Liver (tissue), 9 donors: Measurements from ENCODE around the gene ULK3. TPM values are rescaled to one million over a fixed set of nuclear protein-coding genes. Genes with fewer than 3 reads are reported as not detected.

Source experiments
- DNase-seq: peaks from one replicate; pipeline ENCODE4 v3.0.0-alpha.2; 2017; ENCODE audit warnings: low spot score
- H3K27ac ChIP-seq, 2 donors: one replicate each; pipeline ENCODE4 v1.7.0; 2013; ENCODE audit warnings: inconsistent platforms in 2 of 2, low read length in 2 of 2, control low read depth in 1 of 2, low read depth in 1 of 2, mild to moderate bottlenecking in 1 of 2
- H3K27me3 ChIP-seq, 4 donors: one replicate each; pipeline versions ENCODE4 v1.6.1 to v1.7.0; 2013; ENCODE audit warnings: low read length in 3 of 4, inconsistent platforms in 1 of 4, mild to moderate bottlenecking in 1 of 4, moderate library complexity in 1 of 4; ENCODE audit not compliant: control insufficient read depth in 4 of 4, insufficient read depth in 4 of 4
- H3K36me3 ChIP-seq, 4 donors: one replicate each; pipeline versions ENCODE4 v1.6.1 to v1.7.0; 2013; ENCODE audit warnings: low read length in 3 of 4, mild to moderate bottlenecking in 3 of 4, low read depth in 1 of 4, moderate library complexity in 1 of 4; ENCODE audit not compliant: control insufficient read depth in 4 of 4, insufficient read depth in 3 of 4
- H3K4me1 ChIP-seq, 4 donors: one replicate each; pipeline versions ENCODE4 v1.6.1 to v1.7.0; 2013; ENCODE audit warnings: low read length in 3 of 4, mild to moderate bottlenecking in 3 of 4, moderate library complexity in 1 of 4; ENCODE audit not compliant: control insufficient read depth in 4 of 4, insufficient read depth in 4 of 4
- H3K4me3 ChIP-seq, 3 donors: one replicate each; pipeline versions ENCODE4 v1.6.1 to v1.7.0; 2013; ENCODE audit warnings: low read length in 3 of 3, control low read depth in 1 of 3, low read depth in 1 of 3, mild to moderate bottlenecking in 1 of 3
- H3K9ac ChIP-seq, 2 donors: one replicate each; pipeline ENCODE4 v1.7.0; 2013; ENCODE audit warnings: low read length in 2 of 2, mild to moderate bottlenecking in 2 of 2, moderate library complexity in 2 of 2, control low read depth in 1 of 2, low read depth in 1 of 2
- H3K9me3 ChIP-seq, 4 donors: one replicate each; pipeline versions ENCODE4 v1.6.1 to v1.7.0; 2013; ENCODE audit warnings: low read length in 3 of 4; ENCODE audit not compliant: control insufficient read depth in 4 of 4
- ATF3 ChIP-seq: IDR thresholded peaks from 2 replicates; pipeline ENCODE4 v1.6.1; 2016; ENCODE audit warnings: antibody characterized with exemption
- CTCF ChIP-seq: fragments of 150-350 bp; IDR thresholded peaks from 2 replicates; pipeline ENCODE4 v1.5.1; 2017; ENCODE audit warnings: improper control_type of control experiment, low read depth, low read length; ENCODE audit not compliant: missing input control
- EGR1 ChIP-seq, 2 donors: IDR thresholded peaks; 2 replicates each; pipeline ENCODE4 v1.6.1; 2016 to 2018; ENCODE audit warnings: antibody characterized with exemption in 2 of 2, low read depth in 2 of 2
- FOXA2 ChIP-seq: IDR thresholded peaks from 2 replicates; pipeline ENCODE4 v1.6.1; 2016; ENCODE audit warnings: antibody characterized with exemption
- GABPA ChIP-seq, 2 donors: IDR thresholded peaks in 1 of 2; conservative IDR thresholded peaks in 1 of 2; 2 replicates each; pipeline ENCODE4 v1.6.1; 2016; ENCODE audit warnings: antibody characterized with exemption in 2 of 2, mild to moderate bottlenecking in 1 of 2, moderate library complexity in 1 of 2
- HNF4A ChIP-seq, 2 donors: conservative IDR thresholded peaks; 2 replicates each; pipeline ENCODE4 v1.6.1; 2016; ENCODE audit warnings: antibody characterized with exemption in 2 of 2, mild to moderate bottlenecking in 2 of 2
- HNF4G ChIP-seq: IDR thresholded peaks from 2 replicates; pipeline ENCODE4 v1.6.1; 2016; ENCODE audit warnings: antibody characterized with exemption
- JUND ChIP-seq, 2 donors: IDR thresholded peaks; 2 replicates each; pipeline ENCODE4 v1.6.1; 2016; ENCODE audit warnings: antibody characterized with exemption in 2 of 2
- MAX ChIP-seq: IDR thresholded peaks from 2 replicates; pipeline ENCODE4 v1.6.1; 2016; ENCODE audit warnings: antibody characterized with exemption
- NR2F2 ChIP-seq: IDR thresholded peaks from 2 replicates; pipeline ENCODE4 v1.6.1; 2016; ENCODE audit warnings: antibody characterized with exemption
- RAD21 ChIP-seq, 2 donors: IDR thresholded peaks; 2 replicates each; pipeline ENCODE4 v1.6.1; 2016; ENCODE audit warnings: antibody characterized with exemption in 2 of 2, mild to moderate bottlenecking in 2 of 2
- REST ChIP-seq: IDR thresholded peaks from 2 replicates; pipeline ENCODE4 v1.6.1; 2016; ENCODE audit warnings: antibody characterized with exemption, mild to moderate bottlenecking
- RXRA ChIP-seq, 2 donors: IDR thresholded peaks; 2 replicates each; pipeline ENCODE4 v1.6.1; 2017 to 2018; ENCODE audit warnings: antibody characterized with exemption in 2 of 2, mild to moderate bottlenecking in 1 of 2
- SP1 ChIP-seq: IDR thresholded peaks from 2 replicates; pipeline ENCODE4 v1.6.1; 2018; ENCODE audit warnings: antibody characterized with exemption, mild to moderate bottlenecking
- TAF1 ChIP-seq: conservative IDR thresholded peaks from 2 replicates; pipeline ENCODE4 v1.6.1; 2016; ENCODE audit warnings: antibody characterized with exemption, mild to moderate bottlenecking
- YY1 ChIP-seq: IDR thresholded peaks from 2 replicates; pipeline ENCODE4 v1.6.1; 2016; ENCODE audit warnings: antibody characterized with exemption, mild to moderate bottlenecking
- ZBTB33 ChIP-seq: IDR thresholded peaks from 2 replicates; pipeline ENCODE4 v1.6.1; 2016; ENCODE audit warnings: antibody characterized with exemption
- WGBS: extraction: QIAGEN DNeasy Blood & Tissue Kit; methylation state at CpG from one replicate; pipeline ENCODE4 v1.1.7; 2013; 5-methylcytosine and 5-hydroxymethylcytosine counted together
- polyA plus RNA-seq, 2 donors: library from polyadenylated mRNA; stranded (reverse) in 1 of 2; unstranded in 1 of 2; fragments of 200-250 nt in 1 of 2; fragments of >200 nt in 1 of 2; fragmentation: Nextera tagmentation in 1 of 2; extraction: Ambion mirVana in 1 of 2; gene quantifications; one replicate each; pipeline versions ENCODE4 v1.2.1 to v1.2.3, GENCODE V29; 2013 to 2015
- total RNA-seq, 2 donors: library from RNA; depleted of rRNA; stranded (reverse); fragments of >200 nt; gene quantifications; one replicate each; pipeline ENCODE4 v1.2.3, GENCODE V29; 2014
- donor health status: healthy.
- donor health status: healthy.
- donor health status: healthy.
- donor health status: healthy.
- donor health status: healthy.

ULK3 gene
- total and polyA plus RNA-seq, 4 donors: 13.1 to 35.5 (median 21.4) TPM

GRCh38 chr15:74867466-74868038 lies 24.6 kb upstream of the ULK3 start:
- Histone ChIP-seq H3K27me3 (no peaks in the 10 kb centered on the region), H3K4me1 (peaks cover 24 to 54% (median 43%) of the 10 kb centered on the region in 4 donors), H3K27ac (no peak overlapping the region), H3K4me3 (no peak overlapping the region), H3K36me3 (no peaks in the 10 kb centered on the region), H3K9me3 (no peaks in the 10 kb centered on the region), H3K9ac (no peak overlapping the region)
- TF ChIP-seq EGR1 (IDR thresholded peaks at IDR 0.05; ENCODE audit: low read depth in 2 of 2): no peak
- TF ChIP-seq NR2F2: no peak
- TF ChIP-seq ZBTB33: no peak
- no peak for TF ChIP-seq FOXA2
- TF ChIP-seq GABPA (IDR thresholded peaks at IDR 0.05 in 1 of 2, conservative IDR thresholded peaks at IDR 0.05 in 1 of 2): no peak
- TF ChIP-seq TAF1: no peak
- no peak for TF ChIP-seq JUND (IDR thresholded peaks at IDR 0.05)
- TF ChIP-seq YY1: no peak
- no peak for TF ChIP-seq CTCF
- no peak for TF ChIP-seq REST
- TF ChIP-seq MAX: no peak
- no peak for TF ChIP-seq ATF3
- no peak for TF ChIP-seq RAD21 (IDR thresholded peaks at IDR 0.05)
- TF ChIP-seq HNF4A (conservative IDR thresholded peaks at IDR 0.05): no peak
- no peak for TF ChIP-seq SP1
- TF ChIP-seq HNF4G: no peak
- TF ChIP-seq RXRA (IDR thresholded peaks at IDR 0.05): no peak
- DNase-seq: no peak
- WGBS: 29% methylated on average over 1 of the region's 1 CpG
